Breast epithelium (tissue), 3 donors: ENCODE measurements around the gene LHPP.

Experiments used
- CTCF ChIP-seq, 3 donors: fragments of 450-650 bp; IDR thresholded peaks; one replicate each; pipeline ENCODE4 v1.5.1; 2016 to 2017; ENCODE audit warnings: antibody characterized with exemption in 3 of 3, mild to moderate bottlenecking in 3 of 3, moderate library complexity in 3 of 3
- POLR2A ChIP-seq: fragments of 450-650 bp; IDR thresholded peaks from one replicate; pipeline ENCODE4 v1.6.1; 2016; ENCODE audit warnings: antibody characterized with exemption, mild to moderate bottlenecking, moderate library complexity
- POLR2AphosphoS5 ChIP-seq, 3 donors: sonication (generic); formaldehyde crosslinking; IDR thresholded peaks; one replicate each; pipeline ENCODE4 v1.6.1; 2017; ENCODE audit warnings: antibody characterized with exemption in 3 of 3

- TF ChIP-seq CTCF (IDR thresholded peaks at IDR 0.05), result no peak
- no peak for TF ChIP-seq POLR2A
- no peak for TF ChIP-seq POLR2AphosphoS5 (IDR thresholded peaks at IDR 0.05)
Observed at GRCh38 chr10:124544711-124545110, 83.1 kb downstream of the LHPP start.
